Sigmoid colon (tissue), 7 donors: ENCODE measurements around the gene DIPK1C. TPM values are rescaled to one million over a fixed set of nuclear protein-coding genes. Genes with fewer than 3 reads are reported as not detected.

Experiments used
- DNase-seq: peaks from one replicate; pipeline ENCODE4 v3.0.0-alpha.2; 2019
- H3K27ac ChIP-seq, 4 donors: fragments of 200-600 bp; sonication (generic); one replicate each; pipeline ENCODE4 v1.5.1; 2016 to 2019; ENCODE audit warnings: mild to moderate bottlenecking in 1 of 4
- H3K27me3 ChIP-seq, 3 donors: fragments of 200-600 bp; sonication (generic); one replicate each; pipeline ENCODE4 v1.5.1; 2019; ENCODE audit warnings: mild to moderate bottlenecking in 1 of 3
- H3K36me3 ChIP-seq, 4 donors: fragments of 200-600 bp; sonication (generic); one replicate each; pipeline ENCODE4 v1.5.1; 2016 to 2019
- H3K4me1 ChIP-seq, 4 donors: fragments of 200-600 bp; sonication (generic); one replicate each; pipeline ENCODE4 v1.5.1; 2017 to 2019
- H3K4me3 ChIP-seq, 4 donors: fragments of 200-600 bp; sonication (generic); one replicate each; pipeline ENCODE4 v1.5.1; 2017 to 2019; ENCODE audit warnings: mild to moderate bottlenecking in 2 of 4, moderate library complexity in 1 of 4
- H3K9me3 ChIP-seq, 4 donors: fragments of 200-600 bp in 3 of 4; sonication (generic) in 3 of 4; one replicate each; pipeline versions ENCODE4 v1.5.1 to v1.6.1; 2013 to 2019
- EP300 ChIP-seq, 4 donors: sonication (generic); formaldehyde crosslinking; IDR thresholded peaks; one replicate each; pipeline ENCODE4 v1.6.1; 2017; ENCODE audit warnings: antibody characterized with exemption in 4 of 4
- POLR2A ChIP-seq, 2 donors: fragments of 450-650 bp; IDR thresholded peaks; one replicate each; pipeline ENCODE4 v1.6.1; 2016; ENCODE audit warnings: antibody characterized with exemption in 2 of 2, mild to moderate bottlenecking in 2 of 2, moderate library complexity in 2 of 2
- POLR2AphosphoS5 ChIP-seq, 4 donors: sonication (generic); formaldehyde crosslinking; IDR thresholded peaks; one replicate each; pipeline ENCODE4 v1.6.1; 2017; ENCODE audit warnings: antibody characterized with exemption in 4 of 4
- WGBS, 2 donors: extraction: QIAGEN DNeasy Blood & Tissue Kit; methylation state at CpG; one replicate each; pipeline ENCODE4 v1.1.7; 2013; 5-methylcytosine and 5-hydroxymethylcytosine counted together
- intact Hi-C: fragments of 100-400 bp; cut with DNase I; formaldehyde crosslinking; loops from one replicate; pipeline ENCODE4 v1.15.1; 2023
- polyA plus RNA-seq, 3 donors: library from polyadenylated mRNA; stranded (reverse); fragments of 200-250 nt; gene quantifications; one replicate each; pipeline ENCODE4 v1.2.3, GENCODE V29; 2013
- total RNA-seq, 4 donors: library from RNA; depleted of rRNA; stranded (reverse); fragments of >200 nt; gene quantifications; one replicate each; pipeline ENCODE4 v1.1.0, GENCODE V29; 2016
- TF ChIP-seq, protein P1 (sequence below), 4 experiments: fragments of 450-650 bp in 3 of 4; fragments of 200-600 bp in 1 of 4; IDR thresholded peaks; one replicate each; pipeline ENCODE4 v1.5.1; 2016 to 2019; ENCODE audit warnings: antibody characterized with exemption in 4 of 4, mild to moderate bottlenecking in 3 of 4, moderate library complexity in 2 of 4
- donor health status: healthy with polysubstance abuse.
- donor health status: Bipolar disorder and iron deficiency.
- donor health status: healthy.

Gene DIPK1C
- total RNA-seq, result 1 to 10 TPM in 2 of 4 donors, under 1 TPM in 1, not detected in 1; 0.82 to 1.1 (median 1.1) TPM
- under 1 TPM in 1 of 3 donors, not detected in 2; 0.48 TPM for polyA plus RNA-seq

DNA sequence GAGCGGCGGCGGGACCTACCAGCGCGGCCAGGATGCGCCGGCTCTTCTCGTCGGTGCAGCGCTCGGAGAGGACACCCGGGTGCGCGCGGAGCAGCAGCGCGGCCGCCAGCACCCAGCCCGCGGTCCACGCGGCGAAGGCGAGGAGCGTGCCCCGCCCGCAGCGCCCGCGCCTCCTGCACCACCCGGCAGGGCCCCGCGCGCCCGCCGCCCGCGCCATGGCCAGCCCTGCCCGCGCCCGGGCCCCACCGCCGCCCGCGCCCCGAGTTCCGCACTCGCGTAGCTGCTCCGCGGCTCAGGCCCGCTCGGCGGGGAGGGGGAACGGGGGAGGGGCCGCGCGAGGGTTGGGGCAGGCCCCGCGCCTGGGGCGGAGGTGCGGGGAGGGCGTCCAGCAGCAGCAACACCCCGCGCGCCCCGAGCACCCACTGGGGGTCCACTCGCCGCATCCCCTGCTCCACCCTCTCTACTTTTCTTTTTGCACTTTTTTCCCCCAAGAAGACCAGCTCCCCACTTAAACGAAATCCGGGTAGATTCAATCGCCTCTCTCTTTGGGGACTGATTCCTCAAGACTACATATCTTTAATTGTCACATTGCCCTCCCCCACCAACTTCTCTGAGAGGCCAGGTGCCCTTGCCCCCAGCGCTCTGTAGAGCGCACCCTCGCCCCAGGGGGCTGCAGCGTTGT, at the start of gene DIPK1C:
Gene DIPK1C (minus strand): TSS at position 266 of the 682 bp plus-strand sequence. CDS start 49 bp downstream, at position 217.
- no peak within 1 kb of the TSS for H3K27ac ChIP-seq
- H3K4me1 ChIP-seq, result peaks cover 0 to 20% (median 19%) of the 10 kb centered on the region in 4 donors
- H3K36me3 ChIP-seq, result no peaks in the 10 kb centered on the region
- 2% methylated on average over 76 of the region's 76 CpGs for WGBS, 2 donors
- no peak for TF ChIP-seq EP300 (IDR thresholded peaks at IDR 0.05)
- TF ChIP-seq POLR2A (IDR thresholded peaks at IDR 0.05), result no peak
- TF ChIP-seq, protein P1, sequence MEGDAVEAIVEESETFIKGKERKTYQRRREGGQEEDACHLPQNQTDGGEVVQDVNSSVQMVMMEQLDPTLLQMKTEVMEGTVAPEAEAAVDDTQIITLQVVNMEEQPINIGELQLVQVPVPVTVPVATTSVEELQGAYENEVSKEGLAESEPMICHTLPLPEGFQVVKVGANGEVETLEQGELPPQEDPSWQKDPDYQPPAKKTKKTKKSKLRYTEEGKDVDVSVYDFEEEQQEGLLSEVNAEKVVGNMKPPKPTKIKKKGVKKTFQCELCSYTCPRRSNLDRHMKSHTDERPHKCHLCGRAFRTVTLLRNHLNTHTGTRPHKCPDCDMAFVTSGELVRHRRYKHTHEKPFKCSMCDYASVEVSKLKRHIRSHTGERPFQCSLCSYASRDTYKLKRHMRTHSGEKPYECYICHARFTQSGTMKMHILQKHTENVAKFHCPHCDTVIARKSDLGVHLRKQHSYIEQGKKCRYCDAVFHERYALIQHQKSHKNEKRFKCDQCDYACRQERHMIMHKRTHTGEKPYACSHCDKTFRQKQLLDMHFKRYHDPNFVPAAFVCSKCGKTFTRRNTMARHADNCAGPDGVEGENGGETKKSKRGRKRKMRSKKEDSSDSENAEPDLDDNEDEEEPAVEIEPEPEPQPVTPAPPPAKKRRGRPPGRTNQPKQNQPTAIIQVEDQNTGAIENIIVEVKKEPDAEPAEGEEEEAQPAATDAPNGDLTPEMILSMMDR (IDR thresholded peaks at IDR 0.05), result no peak
- TF ChIP-seq POLR2AphosphoS5 (IDR thresholded peaks at IDR 0.05), result no peak
- peak within 1 kb of the TSS; percentile 21 to 52 (median 43) for H3K4me3 ChIP-seq
- H3K9me3 ChIP-seq, result no peaks in the 10 kb centered on the region
- intact Hi-C loops, result no loop called here
- DNase-seq, result no peak
- H3K27me3 ChIP-seq, result peaks cover 19 to 57% (median 46%) of the 10 kb centered on the region in 3 donors

DNA sequence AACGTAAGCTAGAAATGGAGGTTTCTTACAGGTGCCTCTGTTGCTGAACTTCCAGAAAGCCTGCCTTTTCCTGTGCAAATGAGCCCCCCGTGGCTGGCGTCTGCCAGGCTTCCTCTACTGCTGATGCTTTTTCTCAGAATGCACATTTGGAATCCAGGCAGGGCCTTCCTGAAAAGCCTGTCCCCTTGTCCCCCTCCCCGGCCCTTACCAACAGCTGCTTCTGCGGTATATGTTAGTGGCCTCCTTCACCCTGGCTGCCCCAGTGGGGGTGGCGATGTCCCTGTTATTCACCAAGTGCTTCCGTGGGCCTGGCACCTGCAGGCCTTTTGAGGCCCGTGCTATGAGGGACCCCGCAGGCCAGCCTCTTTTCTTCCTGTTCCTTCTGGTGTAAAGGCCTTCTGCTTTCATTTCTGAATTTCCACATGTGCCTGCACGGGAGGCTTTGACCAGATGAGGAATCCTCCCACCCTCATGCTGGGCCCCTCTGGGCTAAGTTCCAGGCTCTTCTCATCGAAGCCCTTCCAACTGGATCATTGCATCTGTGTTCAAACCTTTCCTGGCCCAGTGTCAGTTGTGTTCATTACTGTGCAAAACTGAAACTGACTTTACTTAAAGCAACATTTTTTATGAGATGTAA, 49.5 kb upstream of the DIPK1C start:
- no peak overlapping the region for H3K4me3 ChIP-seq
- peak; percentile 64 for DNase-seq
- H3K36me3 ChIP-seq, result peaks cover 0 to 89% (median 55%) of the 10 kb centered on the region in 4 donors
- intact Hi-C loops, result no loop called here
- no peak overlapping the region for H3K27ac ChIP-seq
- no peak for TF ChIP-seq POLR2AphosphoS5 (IDR thresholded peaks at IDR 0.05)
- no peak for TF ChIP-seq POLR2A (IDR thresholded peaks at IDR 0.05)
- TF ChIP-seq EP300 (IDR thresholded peaks at IDR 0.05), result no peak
- TF ChIP-seq, protein P1 (IDR thresholded peaks at IDR 0.05), result no peak
- no peaks in the 10 kb centered on the region for H3K4me1 ChIP-seq
- H3K27me3 ChIP-seq, result no peaks in the 10 kb centered on the region
- no peaks in the 10 kb centered on the region for H3K9me3 ChIP-seq
- 49 to 58% methylated on average over 11 of the region's 11 CpGs for WGBS, 2 donors

DNA sequence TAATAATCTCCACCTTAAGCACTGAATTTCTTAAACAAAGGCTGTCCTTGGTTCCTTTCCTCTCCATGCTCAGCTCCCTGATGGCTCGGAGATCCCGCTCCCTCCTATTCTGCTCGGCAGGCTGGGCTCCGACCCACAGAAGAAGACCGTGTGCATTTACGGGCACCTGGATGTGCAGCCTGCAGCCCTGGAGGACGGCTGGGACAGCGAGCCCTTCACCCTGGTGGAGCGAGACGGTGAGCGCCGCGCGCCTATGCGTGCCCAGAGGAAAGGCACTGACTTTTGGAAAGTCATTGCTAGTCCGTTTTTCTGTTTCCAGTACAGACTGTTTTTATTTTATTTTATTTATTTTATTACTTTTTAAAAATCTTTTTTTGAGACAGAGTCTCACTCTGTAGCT, 48.7 kb upstream of the DIPK1C start:
- TF ChIP-seq, protein P1 (IDR thresholded peaks at IDR 0.05), result no peak
- no peak for TF ChIP-seq POLR2A (IDR thresholded peaks at IDR 0.05)
- TF ChIP-seq POLR2AphosphoS5 (IDR thresholded peaks at IDR 0.05), result no peak
- no peak for TF ChIP-seq EP300 (IDR thresholded peaks at IDR 0.05)
- Histone ChIP-seq H3K36me3 (peaks cover 0 to 88% (median 50%) of the 10 kb centered on the region in 4 donors), H3K9me3 (no peaks in the 10 kb centered on the region), H3K4me1 (no peaks in the 10 kb centered on the region), H3K4me3 (no peak overlapping the region), H3K27me3 (no peaks in the 10 kb centered on the region), H3K27ac (no peak overlapping the region)
- intact Hi-C loops, result no loop called here
- 97% methylated on average over 16 of the region's 16 CpGs for WGBS, 2 donors
- DNase-seq, result peak; percentile 52

DNA sequence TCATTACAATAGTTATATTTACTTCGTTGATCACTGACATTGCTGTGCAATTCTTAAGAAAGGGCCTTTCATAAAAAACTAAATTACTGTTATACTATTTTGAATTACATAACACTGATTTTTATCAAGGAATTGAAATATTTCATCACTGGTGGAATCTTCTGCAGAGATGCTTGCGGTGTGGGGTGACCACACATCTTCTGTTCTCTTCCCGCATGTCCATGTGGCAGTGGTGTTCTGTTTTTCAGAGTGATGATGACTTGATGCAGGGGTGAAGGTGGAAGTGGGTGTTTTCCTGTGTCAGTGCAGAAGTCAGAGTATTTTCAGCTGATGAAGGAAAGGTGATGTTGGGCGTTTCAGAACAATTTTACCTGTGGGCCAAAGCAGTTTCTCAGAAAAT, 46.0 kb upstream of the DIPK1C start:
- Histone ChIP-seq H3K4me3 (no peak overlapping the region), H3K4me1 (peaks cover 0 to 7% (median 0%) of the 10 kb centered on the region in 4 donors), H3K9me3 (no peaks in the 10 kb centered on the region), H3K27me3 (no peaks in the 10 kb centered on the region), H3K36me3 (peaks cover 0 to 62% (median 34%) of the 10 kb centered on the region in 4 donors), H3K27ac (no peak overlapping the region)
- intact Hi-C loops, result no loop called here
- TF ChIP-seq, protein P1 (IDR thresholded peaks at IDR 0.05), result no peak
- TF ChIP-seq EP300 (IDR thresholded peaks at IDR 0.05), result no peak
- TF ChIP-seq POLR2A (IDR thresholded peaks at IDR 0.05), result no peak
- no peak for TF ChIP-seq POLR2AphosphoS5 (IDR thresholded peaks at IDR 0.05)
- WGBS, 2 donors, result 82 to 94% methylated on average over 4 of the region's 4 CpGs
- DNase-seq, result no peak
